Small intestine (tissue), 7 donors: ENCODE measurements around the gene HOMER2. TPM values are rescaled to one million over a fixed set of nuclear protein-coding genes. Genes with fewer than 3 reads are reported as not detected.

ENCODE experiments used
- DNase-seq, 2 donors: peaks; one replicate each; pipeline versions ENCODE4 v3.0.0 to v3.0.0-alpha.2; 2013
- FAIRE-seq: peaks from 2 replicates; lab custom pipeline; 2012; peaks lifted over from hg19 to GRCh38; lab: Jason Lieb, UNC
- H3K27ac ChIP-seq, 3 donors: one replicate each; pipeline ENCODE4 v1.5.1; 2013; ENCODE audit warnings: low read length in 2 of 3, mild to moderate bottlenecking in 2 of 3, control low read depth in 1 of 3, inconsistent platforms in 1 of 3, low read depth in 1 of 3, moderate library complexity in 1 of 3
- H3K27me3 ChIP-seq, 3 donors: one replicate each; pipeline ENCODE4 v1.6.1; 2013; ENCODE audit warnings: low read length in 3 of 3, inconsistent platforms in 1 of 3; ENCODE audit not compliant: control insufficient read depth in 3 of 3, insufficient read depth in 3 of 3
- H3K36me3 ChIP-seq, 3 donors: one replicate each; pipeline ENCODE4 v1.6.1; 2013; ENCODE audit warnings: low read length in 3 of 3, inconsistent platforms in 1 of 3, low read depth in 1 of 3, mild to moderate bottlenecking in 1 of 3, moderate library complexity in 1 of 3; ENCODE audit not compliant: control insufficient read depth in 3 of 3, insufficient read depth in 2 of 3
- H3K4me1 ChIP-seq, 3 donors: one replicate each; pipeline ENCODE4 v1.6.1; 2013; ENCODE audit warnings: low read length in 2 of 3, inconsistent platforms in 1 of 3, low read depth in 1 of 3, mild to moderate bottlenecking in 1 of 3, moderate library complexity in 1 of 3; ENCODE audit not compliant: control insufficient read depth in 3 of 3, insufficient read depth in 2 of 3
- H3K4me3 ChIP-seq, 3 donors: one replicate each; pipeline ENCODE4 v1.5.1; 2013; ENCODE audit warnings: low read length in 3 of 3, control low read depth in 1 of 3, inconsistent platforms in 1 of 3, low read depth in 1 of 3, mild to moderate bottlenecking in 1 of 3, moderate library complexity in 1 of 3
- H3K9me3 ChIP-seq, 2 donors: one replicate each; pipeline ENCODE4 v1.6.1; 2013; ENCODE audit warnings: low read depth in 1 of 2, low read length in 1 of 2; ENCODE audit not compliant: control insufficient read depth in 2 of 2, insufficient read depth in 1 of 2
- WGBS, 3 donors: extraction: QIAGEN DNeasy Blood & Tissue Kit; methylation state at CpG; one replicate each; pipeline ENCODE4 v1.1.7; 2013; 5-methylcytosine and 5-hydroxymethylcytosine counted together
- polyA plus RNA-seq, 4 donors: library from polyadenylated mRNA; stranded (reverse) in 3 of 4; unstranded in 1 of 4; fragments of 200-250 nt in 3 of 4; fragments of 120-200 nt in 1 of 4; gene quantifications; one replicate each; pipeline versions ENCODE4 v1.2.1 to v1.2.3, GENCODE V29; 2013
- donor health status: healthy with polysubstance abuse.
- donor health status: control.
- donor health status: control.
- donor health status: Bipolar disorder and iron deficiency.
- donor health status: healthy.

HOMER2 gene
- polyA plus RNA-seq, 4 donors = 2.2 to 5.1 (median 2.6) TPM

DNA sequence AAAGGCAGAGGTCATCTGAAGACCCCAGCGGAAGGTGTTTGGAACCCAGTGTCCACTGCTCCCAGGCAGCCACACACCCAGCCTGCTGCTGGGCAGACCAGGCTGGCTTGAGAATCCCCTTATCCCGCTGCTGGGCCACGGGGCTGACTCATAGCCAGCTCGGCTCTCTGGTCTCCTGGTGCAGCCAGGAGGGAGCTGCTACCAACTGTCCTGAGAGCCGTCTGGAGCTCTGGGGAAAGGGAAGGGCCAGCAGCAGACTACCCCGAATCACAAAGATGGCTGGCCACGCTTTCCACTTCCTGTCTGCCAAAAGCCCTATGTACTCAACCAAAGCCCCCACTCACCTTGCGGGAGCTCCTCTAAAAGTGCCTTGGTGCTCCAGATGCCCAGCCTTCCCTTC lies 104.8 kb downstream of the HOMER2 start:
- 78 to 83% (median 82%) methylated on average over 7 to 8 of the region's 8 CpGs for WGBS, 3 donors
- Histone ChIP-seq H3K9me3 (no peaks in the 10 kb centered on the region), H3K4me1 (no peaks in the 10 kb centered on the region), H3K27me3 (no peaks in the 10 kb centered on the region), H3K27ac (no peak overlapping the region), H3K4me3 (no peak overlapping the region), H3K36me3 (peaks cover 0 to 2% (median 0%) of the 10 kb centered on the region in 3 donors)
- FAIRE-seq (no peak), DNase-seq (no peak)

DNA sequence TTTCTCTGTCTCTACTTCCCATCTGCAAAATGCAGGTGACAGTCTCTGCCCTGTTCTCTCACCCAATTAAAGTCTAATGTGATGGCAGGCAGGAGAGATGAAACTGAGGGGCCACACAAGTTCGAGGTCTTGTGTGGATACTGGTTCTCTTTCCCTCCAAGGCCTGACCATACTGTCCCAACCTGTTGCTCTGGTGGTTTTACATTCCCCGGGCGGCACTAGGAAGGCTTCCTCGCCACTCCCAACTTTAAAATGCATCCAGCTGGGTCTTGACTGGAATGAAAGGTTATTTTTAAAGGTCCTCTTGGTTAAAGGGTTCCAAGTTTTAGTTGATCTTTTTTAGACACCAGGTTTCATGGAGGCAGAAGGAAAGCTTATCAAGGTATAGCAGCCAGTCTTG lies 105.9 kb downstream of the HOMER2 start:
- Histone ChIP-seq H3K9me3 (no peaks in the 10 kb centered on the region), H3K27me3 (no peaks in the 10 kb centered on the region), H3K4me3 (no peak overlapping the region), H3K27ac (no peak overlapping the region), H3K4me1 (no peaks in the 10 kb centered on the region), H3K36me3 (no peaks in the 10 kb centered on the region)
- FAIRE-seq (no peak), DNase-seq (no peak)
- WGBS, 3 donors = 91 to 95% (median 92%) methylated on average over 4 of the region's 4 CpGs

GRCh38 chr15:82845686-82846085 lies 106.8 kb downstream of the HOMER2 start:
- H3K4me3 ChIP-seq = no peak overlapping the region
- WGBS, 3 donors = 67 to 85% (median 75%) methylated on average over 7 of the region's 7 CpGs
- no peaks in the 10 kb centered on the region for H3K4me1 ChIP-seq
- H3K9me3 ChIP-seq = no peaks in the 10 kb centered on the region
- no peaks in the 10 kb centered on the region for H3K36me3 ChIP-seq
- FAIRE-seq (no peak), DNase-seq (no peak)
- H3K27me3 ChIP-seq = no peaks in the 10 kb centered on the region
- H3K27ac ChIP-seq = no peak overlapping the region

GRCh38 chr15:82843566-82843965 lies 109.0 kb downstream of the HOMER2 start:
- Histone ChIP-seq H3K36me3 (no peaks in the 10 kb centered on the region), H3K27ac (no peak overlapping the region), H3K9me3 (no peaks in the 10 kb centered on the region), H3K27me3 (no peaks in the 10 kb centered on the region), H3K4me1 (no peaks in the 10 kb centered on the region), H3K4me3 (no peak overlapping the region)
- DNase-seq = no peak
- no peak for FAIRE-seq
- WGBS, 3 donors = 82 to 89% (median 89%) methylated on average over 3 of the region's 3 CpGs

- 94 to 97% (median 97%) methylated on average over 4 of the region's 4 CpGs for WGBS, 3 donors
- no peaks in the 10 kb centered on the region for H3K9me3 ChIP-seq
- FAIRE-seq (no peak), DNase-seq (no peak)
- no peaks in the 10 kb centered on the region for H3K4me1 ChIP-seq
- H3K36me3 ChIP-seq = peaks cover 4 to 27% (median 10%) of the 10 kb centered on the region in 3 donors
- no peak overlapping the region for H3K4me3 ChIP-seq
- no peaks in the 10 kb centered on the region for H3K27me3 ChIP-seq
- H3K27ac ChIP-seq = no peak overlapping the region
Observed at GRCh38 chr15:82840166-82840565, 112.4 kb downstream of the HOMER2 start.

- no peaks in the 10 kb centered on the region for H3K4me1 ChIP-seq
- H3K27me3 ChIP-seq = no peaks in the 10 kb centered on the region
- H3K27ac ChIP-seq = no peak overlapping the region
- no peak for FAIRE-seq
- no peak for DNase-seq
- peaks cover 6 to 32% (median 12%) of the 10 kb centered on the region in 3 donors for H3K36me3 ChIP-seq
- no peak overlapping the region for H3K4me3 ChIP-seq
- no peaks in the 10 kb centered on the region for H3K9me3 ChIP-seq
Observed at GRCh38 chr15:82839136-82839535, 113.4 kb downstream of the HOMER2 start.

DNA sequence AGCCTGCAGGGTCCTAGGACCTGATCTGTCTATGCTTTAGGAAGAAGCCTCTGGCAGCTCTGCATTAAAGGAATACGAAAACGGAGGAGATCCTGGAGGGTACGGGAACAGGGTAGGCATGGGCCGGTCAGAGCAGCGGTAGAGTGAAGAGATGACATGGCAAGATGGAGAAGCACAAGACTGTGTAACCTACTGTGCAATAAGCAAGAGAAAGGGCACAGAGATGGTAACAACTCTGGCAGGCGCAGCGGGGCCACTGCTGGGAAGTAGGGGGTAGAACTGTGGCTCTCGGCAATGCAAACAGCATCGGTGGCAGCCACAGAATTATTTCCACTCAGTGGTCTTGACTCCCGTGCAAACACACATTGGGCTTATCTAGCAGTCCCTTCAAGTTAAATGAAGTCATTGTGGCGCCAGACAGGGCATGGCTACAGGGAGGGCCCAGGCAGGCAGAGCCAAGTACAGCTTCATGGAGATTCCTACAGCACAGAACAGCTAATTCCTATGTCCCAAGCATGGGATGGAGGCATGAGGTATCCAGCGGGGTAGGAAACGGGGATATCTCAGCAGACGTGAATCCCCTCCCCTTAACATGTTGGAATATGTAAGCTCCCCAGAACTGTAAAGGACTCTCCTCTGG lies 114.3 kb downstream of the HOMER2 start:
- H3K27ac ChIP-seq = no peak overlapping the region
- no peak for FAIRE-seq
- peaks cover 11 to 39% (median 18%) of the 10 kb centered on the region in 3 donors for H3K36me3 ChIP-seq
- H3K9me3 ChIP-seq = no peaks in the 10 kb centered on the region
- H3K4me3 ChIP-seq = no peak overlapping the region
- H3K27me3 ChIP-seq = no peaks in the 10 kb centered on the region
- no peak for DNase-seq
- no peaks in the 10 kb centered on the region for H3K4me1 ChIP-seq
- 93 to 96% (median 95%) methylated on average over 14 of the region's 14 CpGs for WGBS, 3 donors

GRCh38 chr15:82835391-82835917 lies 117.1 kb downstream of the HOMER2 start:
- H3K4me1 ChIP-seq = no peaks in the 10 kb centered on the region
- peaks cover 25 to 52% (median 27%) of the 10 kb centered on the region in 3 donors for H3K36me3 ChIP-seq
- WGBS, 3 donors = 97 to 98% (median 98%) methylated on average over 7 of the region's 7 CpGs
- no peak for FAIRE-seq
- H3K9me3 ChIP-seq = no peaks in the 10 kb centered on the region
- no peak for DNase-seq
- no peak overlapping the region for H3K4me3 ChIP-seq
- H3K27me3 ChIP-seq = no peaks in the 10 kb centered on the region
- no peak overlapping the region for H3K27ac ChIP-seq

- no peak overlapping the region for H3K27ac ChIP-seq
- no peak overlapping the region for H3K4me3 ChIP-seq
- no peak for FAIRE-seq
- no peaks in the 10 kb centered on the region for H3K4me1 ChIP-seq
- H3K36me3 ChIP-seq = peaks cover 25 to 59% (median 34%) of the 10 kb centered on the region in 3 donors
- 88 to 98% (median 96%) methylated on average over 4 of the region's 4 CpGs for WGBS, 3 donors
- DNase-seq = no peak
- no peaks in the 10 kb centered on the region for H3K27me3 ChIP-seq
- no peaks in the 10 kb centered on the region for H3K9me3 ChIP-seq
Observed at GRCh38 chr15:82833362-82833682, 119.2 kb downstream of the HOMER2 start.
